Endothelial cell of umbilical vein (primary cell): ENCODE measurements around the gene ATP1A3. TPM values are rescaled to one million over a fixed set of nuclear protein-coding genes. Genes with fewer than 3 reads are reported as not detected.

Source experiments
- BruUV-seq: library from RNA; stranded (reverse); fragments of 400-500 nt; replicated peaks from 2 replicates; lab custom pipeline; 2021; lab: Mats Ljungman, UMichigan
- CTCF ChIA-PET: fragments of 300-600, 350-600 bp; sonication (Branson Sonifier 250); formaldehyde crosslinking; loops from one replicate; lab custom pipeline; 2021; ENCODE audit warnings: antibody characterized with exemption, inconsistent platforms; lab: Charles Lee
- POLR2A ChIA-PET: fragments of 300-600, 350-600 bp; sonication (Branson Sonifier 250); formaldehyde crosslinking; loops from one replicate; lab custom pipeline; 2021; ENCODE audit warnings: antibody characterized with exemption, inconsistent platforms; lab: Charles Lee
- DNase-seq: peaks from one replicate; pipeline ENCODE4 v3.0.0-alpha.2; 2011; ENCODE audit warnings: low read depth, low spot score
- FAIRE-seq: peaks from 2 replicates; lab custom pipeline; 2011; peaks lifted over from hg19 to GRCh38; lab: Jason Lieb, UNC
- H2AFZ ChIP-seq: 2 replicates; pipeline ENCODE4 v1.6.0; 2012; ENCODE audit warnings: low read depth, low read length, control low read depth, inconsistent platforms
- H3K27ac ChIP-seq: 2 replicates; pipeline ENCODE4 v1.5.1; 2011; ENCODE audit warnings: low read depth, mild to moderate bottlenecking, control low read depth, low read length, moderate library complexity; ENCODE audit not compliant: insufficient read depth
- H3K27me3 ChIP-seq, 2 experiments: 2 replicates each; pipeline versions ENCODE4 v1.6.0 to v1.6.1; 2011; ENCODE audit warnings: low read length in 2 of 2, mixed read lengths in 1 of 2; ENCODE audit not compliant: control insufficient read depth in 2 of 2, insufficient read depth in 2 of 2
- H3K36me3 ChIP-seq, 2 experiments: 2 replicates in 1 of 2; 3 replicates in 1 of 2; pipeline ENCODE4 v1.5.1; 2011; ENCODE audit warnings: low read length in 2 of 2, mild to moderate bottlenecking in 1 of 2, moderate library complexity in 1 of 2; ENCODE audit not compliant: control insufficient read depth in 2 of 2, insufficient read depth in 2 of 2; ENCODE audit errors: extremely low read depth in 1 of 2
- H3K4me1 ChIP-seq: 3 replicates; pipeline ENCODE4 v1.5.1; 2011; ENCODE audit warnings: mild to moderate bottlenecking, low read length; ENCODE audit not compliant: control insufficient read depth, insufficient read depth; ENCODE audit errors: extremely low read depth
- H3K4me2 ChIP-seq: 2 replicates; pipeline ENCODE4 v1.6.1; 2011; ENCODE audit warnings: low read length, control low read depth, mixed read lengths; ENCODE audit not compliant: insufficient read depth
- H3K4me3 ChIP-seq, 3 experiments: fragments of 200-600 bp in 1 of 3; sonication (generic), shearing (Covaris generic) in 1 of 3; replicated peaks in 1 of 3; 2 replicates each; pipeline ENCODE4 v1.5.1; 2011 to 2016; ENCODE audit warnings: control low read depth in 3 of 3, low read length in 3 of 3, mild to moderate bottlenecking in 2 of 3, inconsistent platforms in 1 of 3, low read depth in 1 of 3, moderate library complexity in 1 of 3; ENCODE audit not compliant: insufficient read depth in 1 of 3
- H3K79me2 ChIP-seq: 2 replicates; pipeline ENCODE4 v1.6.0; 2012; ENCODE audit warnings: low read length, inconsistent platforms; ENCODE audit not compliant: control insufficient read depth, insufficient read depth
- H3K9ac ChIP-seq: replicated peaks from 2 replicates; pipeline ENCODE3; 2011; ENCODE audit warnings: low read length, control low read depth; ENCODE audit not compliant: insufficient read depth; ENCODE audit errors: extremely low read depth
- H3K9me1 ChIP-seq: replicated peaks from 3 replicates; pipeline ENCODE4 v1.6.0; 2011; ENCODE audit warnings: mild to moderate bottlenecking, low read length; ENCODE audit not compliant: control insufficient read depth, insufficient read depth; ENCODE audit errors: extremely low read depth
- H3K9me3 ChIP-seq: replicated peaks from 2 replicates; pipeline ENCODE4 v1.5.1; 2012; ENCODE audit warnings: low read length, inconsistent platforms; ENCODE audit not compliant: control insufficient read depth, insufficient read depth
- H4K20me1 ChIP-seq: replicated peaks from 2 replicates; pipeline ENCODE3; 2011; ENCODE audit warnings: mild to moderate bottlenecking, low read length; ENCODE audit not compliant: control insufficient read depth, insufficient read depth; ENCODE audit errors: extremely low read depth
- CTCF ChIP-seq, 2 donors: IDR thresholded peaks; 1 replicate in 1 of 2; 2 replicates in 1 of 2; pipeline ENCODE4 v1.5.1; 2011; ENCODE audit warnings: low read length in 2 of 2, mild to moderate bottlenecking in 2 of 2, moderate library complexity in 2 of 2, control low read depth in 1 of 2, inconsistent platforms in 1 of 2, low read depth in 1 of 2; ENCODE audit not compliant: insufficient read depth in 1 of 2; ENCODE audit errors: extremely low read depth in 1 of 2
- EZH2 ChIP-seq: IDR thresholded peaks from 2 replicates; pipeline ENCODE4 v1.6.1; 2012; ENCODE audit warnings: borderline replicate concordance, low read depth, mild to moderate bottlenecking, moderate library complexity, low read length, inconsistent platforms; ENCODE audit not compliant: severe bottlenecking
- FOS ChIP-seq: IDR thresholded peaks from 2 replicates; pipeline ENCODE4 v1.6.1; 2011; ENCODE audit warnings: mild to moderate bottlenecking, low read length, moderate library complexity, borderline replicate concordance; ENCODE audit not compliant: insufficient read depth
- GATA2 ChIP-seq: IDR thresholded peaks from 2 replicates; pipeline ENCODE4 v1.7.0; 2011; ENCODE audit warnings: low read depth, mild to moderate bottlenecking, moderate library complexity, mixed read lengths, low read length; ENCODE audit not compliant: insufficient read length, insufficient read depth
- JUN ChIP-seq: IDR thresholded peaks from 2 replicates; pipeline ENCODE4 v1.6.1; 2011; ENCODE audit warnings: borderline replicate concordance, low read depth; ENCODE audit not compliant: insufficient read length, insufficient read depth
- MYC ChIP-seq: IDR thresholded peaks from one replicate; pipeline ENCODE4 v1.6.1; 2011; ENCODE audit warnings: mild to moderate bottlenecking, low read depth, low read length
- POLR2A ChIP-seq: IDR thresholded peaks from 2 replicates; pipeline ENCODE4 v1.6.1; 2012; ENCODE audit warnings: low read depth, mild to moderate bottlenecking, control low read depth, low read length
- POLR2AphosphoS5 ChIP-seq: IDR thresholded peaks from 2 replicates; pipeline ENCODE4 v1.6.1; 2012; ENCODE audit warnings: low read depth, mild to moderate bottlenecking, control low read depth, low read length, moderate library complexity; ENCODE audit not compliant: insufficient read depth
- dilution Hi-C: fragments of 300-500 bp; cut with MboI; formaldehyde crosslinking; loops from one replicate; pipeline ENCODE4 v1.15.0; 2019; ENCODE audit warnings: low sequenced_read_pairs; ENCODE audit not compliant: extremely low pct_ligation_motif_present
- intact Hi-C: fragments of 100-400 bp; cut with micrococcal nuclease; formaldehyde crosslinking; loops from one replicate; pipeline ENCODE4 v1.10.0; 2022
- polyA plus RNA-seq, 4 experiments: library from polyadenylated mRNA; depleted of rRNA in 3 of 4; stranded (reverse) in 3 of 4; unstranded in 1 of 4; fragments of >200 nt; gene quantifications; 2 replicates each; pipeline versions ENCODE4 v1.2.1 to v1.2.3, GENCODE V29; 2011 to 2012; ENCODE audit warnings: missing spikeins in 1 of 4
- total RNA-seq: library from RNA; stranded (reverse); gene quantifications from 2 replicates; pipeline ENCODE4 v1.2.3, GENCODE V29; 2021

Gene ATP1A3
- total and polyA plus RNA-seq, 2 donors (not counting 3 experiments of a cell fraction or from before 2014, with no cell fraction given), result 0.40 TPM; not detected in 1

- Histone ChIP-seq H4K20me1 (no peaks in the 10 kb centered on the region), H3K9me1 (no peaks in the 10 kb centered on the region), H3K9ac (no peak overlapping the region), H3K9me3 (no peaks in the 10 kb centered on the region), H3K27me3 (peaks cover 55 to 63% of the 10 kb centered on the region in 2 experiments), H3K4me2 (no peak overlapping the region), H3K79me2 (no peaks in the 10 kb centered on the region), H3K36me3 (no peaks in the 10 kb centered on the region), H3K27ac (no peak overlapping the region), H2AFZ (no peak overlapping the region), H3K4me3 (no peak overlapping the region), H3K4me1 (no peaks in the 10 kb centered on the region)
- TF ChIP-seq EZH2 (no peak), MYC (no peak), POLR2A (no peak), FOS (no peak), CTCF (IDR thresholded peaks at IDR 0.05; ENCODE audit: extremely low read depth in 1 of 2, insufficient read depth in 1 of 2, low read depth in 1 of 2, low read length in 2 of 2) (peak; percentile 86 to 88), POLR2AphosphoS5 (no peak), GATA2 (no peak), JUN (no peak)
- POLR2A ChIA-PET, result no interaction called here
- DNase-seq (peak; percentile 45), FAIRE-seq (peak; percentile 76)
- CTCF ChIA-PET, result interaction anchor here (1.5 to 3.3 kb wide), 2 partner anchors 8 to 62 kb away, joined by 5 to 20 read pairs; no protein-coding TSS in a partner anchor
- dilution Hi-C loops, result no loop called here
- no TSS peak for BruUV-seq
- intact Hi-C loops, result loop anchor here (1.0 to 2.0 kb wide), 2 partner anchors 50 to 62 kb away; no protein-coding TSS in a partner anchor
Measured at GRCh38 chr19:41934849-41935374, 59.1 kb downstream of the ATP1A3 start.
